HG03064 (cell line): ENCODE data around the gene ZC3HAV1L.
A peak's percentile ranks its signal among the peaks of the same experiment; 100 is the strongest.
"Not testable (repeated sequence)": the region's sequence is repeated elsewhere in the genome, so short reads cannot be mapped to it uniquely, and the experiment has no call there.

ENCODE experiments used
- ATAC-seq: cut with Tn5 transposase; IDR thresholded peaks from one replicate; pipeline ENCODE4 v1.9.1; 2021; ENCODE audit warnings: low read depth; ENCODE audit not compliant: unreplicated experiment

ZC3HAV1L gene

GRCh38 chr7:139054656-139055055 lies 18.8 kb upstream of the ZC3HAV1L start:
- not testable (repeated sequence) for ATAC-seq

- no peak for ATAC-seq
Measured at GRCh38 chr7:139054101-139054500, 18.3 kb upstream of the ZC3HAV1L start.

- ATAC-seq: no peak
Measured at GRCh38 chr7:139051655-139052054, 15.8 kb upstream of the ZC3HAV1L start.

GRCh38 chr7:139049936-139050335 lies 14.1 kb upstream of the ZC3HAV1L start:
- no peak for ATAC-seq

GRCh38 chr7:139049111-139049510 lies 13.3 kb upstream of the ZC3HAV1L start:
- ATAC-seq: no peak

GRCh38 chr7:139047970-139048369 lies 12.1 kb upstream of the ZC3HAV1L start:
- ATAC-seq: no peak

GRCh38 chr7:139046143-139046542 lies 10.3 kb upstream of the ZC3HAV1L start:
- ATAC-seq: no peak

- no peak for ATAC-seq
Measured at GRCh38 chr7:139044813-139045794, 9.3 kb upstream of the ZC3HAV1L start.

- ATAC-seq: no peak
Measured at GRCh38 chr7:139043823-139044812, 8.3 kb upstream of the ZC3HAV1L start.

GRCh38 chr7:139041378-139042085 lies 5.7 kb upstream of the ZC3HAV1L start:
- ATAC-seq: no peak

- ATAC-seq: no peak
Measured at GRCh38 chr7:139038691-139039090, 2.8 kb upstream of the ZC3HAV1L start.

GRCh38 chr7:139036901-139037300 lies 1.1 kb upstream of the ZC3HAV1L start:
- ATAC-seq: no peak

GRCh38 chr7:139034855-139035585 lies 822 bp downstream of the ZC3HAV1L start:
- peak; percentile 42 for ATAC-seq

- no peak for ATAC-seq
Measured at GRCh38 chr7:139034336-139034735, 1.5 kb downstream of the ZC3HAV1L start.

GRCh38 chr7:139033346-139034114 lies 2.3 kb downstream of the ZC3HAV1L start:
- ATAC-seq: no peak

GRCh38 chr7:139032473-139032872 lies 3.4 kb downstream of the ZC3HAV1L start:
- no peak for ATAC-seq

- ATAC-seq: no peak
Measured at GRCh38 chr7:139029353-139029752, 6.5 kb downstream of the ZC3HAV1L start.

GRCh38 chr7:139026551-139026950 lies 9.3 kb downstream of the ZC3HAV1L start:
- no peak for ATAC-seq

- ATAC-seq: not testable (repeated sequence)
Measured at GRCh38 chr7:139025861-139026260, 10.0 kb downstream of the ZC3HAV1L start.
